ENCODE results near the gene KBTBD8.

Gene KBTBD8

GRCh38 chr3:66998113-66998903, at the start of gene KBTBD8:
Gene KBTBD8 (plus strand): TSS chr3:66998307. CDS start chr3:66998356, 49 bp downstream.
- DNase-seq: peak; percentile 97

GRCh38 chr3:66948838-66949237, 49.3 kb upstream of the KBTBD8 start:
- no peak for DNase-seq

- DNase-seq: no peak
Observed at GRCh38 chr3:66949898-66950297, 48.2 kb upstream of the KBTBD8 start.

GRCh38 chr3:66952357-66952756, 45.8 kb upstream of the KBTBD8 start:
- DNase-seq: no peak

GRCh38 chr3:66953934-66954445, 44.1 kb upstream of the KBTBD8 start:
- no peak for DNase-seq

GRCh38 chr3:66956742-66957141, 41.4 kb upstream of the KBTBD8 start:
- no peak for DNase-seq

- no peak for DNase-seq
Observed at GRCh38 chr3:66957367-66957766, 40.7 kb upstream of the KBTBD8 start.

GRCh38 chr3:66958067-66958466, 40.0 kb upstream of the KBTBD8 start:
- DNase-seq: no peak

GRCh38 chr3:66962664-66963063, 35.4 kb upstream of the KBTBD8 start:
- no peak for DNase-seq

GRCh38 chr3:66971245-66971644, 26.9 kb upstream of the KBTBD8 start:
- DNase-seq: no peak

- DNase-seq: peak; percentile 76
Observed at GRCh38 chr3:66971891-66972551, 26.1 kb upstream of the KBTBD8 start.

GRCh38 chr3:66980791-66981190, 17.3 kb upstream of the KBTBD8 start:
- DNase-seq: no peak

- no peak for DNase-seq
Observed at GRCh38 chr3:66983101-66983500, 15.0 kb upstream of the KBTBD8 start.

GRCh38 chr3:66985336-66985920, 12.7 kb upstream of the KBTBD8 start:
- no peak for DNase-seq

GRCh38 chr3:66986406-66986805, 11.7 kb upstream of the KBTBD8 start:
- no peak for DNase-seq

GRCh38 chr3:66989241-66989640, 8.9 kb upstream of the KBTBD8 start:
- DNase-seq: no peak

- DNase-seq: no peak
Observed at GRCh38 chr3:66989860-66990696, 8.0 kb upstream of the KBTBD8 start.

GRCh38 chr3:66991459-66991858, 6.6 kb upstream of the KBTBD8 start:
- no peak for DNase-seq

- no peak for DNase-seq
Observed at GRCh38 chr3:66993082-66993481, 5.0 kb upstream of the KBTBD8 start.

GRCh38 chr3:66994588-66994987, 3.5 kb upstream of the KBTBD8 start:
- DNase-seq: no peak

GRCh38 chr3:66996696-66997095, 1.4 kb upstream of the KBTBD8 start:
- DNase-seq: no peak

GRCh38 chr3:66997560-66998112, 471 bp upstream of the KBTBD8 start:
- peak; percentile 17 for DNase-seq

- DNase-seq: no peak
Observed at GRCh38 chr3:66998904-66999235, 763 bp downstream of the KBTBD8 start.
